ENCODE results near the gene ZNF33B.

Gene ZNF33B

GRCh38 chr10:42650374-42650773, 12.0 kb upstream of the ZNF33B start:
- H3K9me3 ChIP-seq: no peaks in the 10 kb centered on the region
- TF ChIP-seq, protein P1, sequence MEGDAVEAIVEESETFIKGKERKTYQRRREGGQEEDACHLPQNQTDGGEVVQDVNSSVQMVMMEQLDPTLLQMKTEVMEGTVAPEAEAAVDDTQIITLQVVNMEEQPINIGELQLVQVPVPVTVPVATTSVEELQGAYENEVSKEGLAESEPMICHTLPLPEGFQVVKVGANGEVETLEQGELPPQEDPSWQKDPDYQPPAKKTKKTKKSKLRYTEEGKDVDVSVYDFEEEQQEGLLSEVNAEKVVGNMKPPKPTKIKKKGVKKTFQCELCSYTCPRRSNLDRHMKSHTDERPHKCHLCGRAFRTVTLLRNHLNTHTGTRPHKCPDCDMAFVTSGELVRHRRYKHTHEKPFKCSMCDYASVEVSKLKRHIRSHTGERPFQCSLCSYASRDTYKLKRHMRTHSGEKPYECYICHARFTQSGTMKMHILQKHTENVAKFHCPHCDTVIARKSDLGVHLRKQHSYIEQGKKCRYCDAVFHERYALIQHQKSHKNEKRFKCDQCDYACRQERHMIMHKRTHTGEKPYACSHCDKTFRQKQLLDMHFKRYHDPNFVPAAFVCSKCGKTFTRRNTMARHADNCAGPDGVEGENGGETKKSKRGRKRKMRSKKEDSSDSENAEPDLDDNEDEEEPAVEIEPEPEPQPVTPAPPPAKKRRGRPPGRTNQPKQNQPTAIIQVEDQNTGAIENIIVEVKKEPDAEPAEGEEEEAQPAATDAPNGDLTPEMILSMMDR (IDR thresholded peaks at IDR 0.05): no peak
- H3K4me3 ChIP-seq (ENCODE audit: low read depth in 1 of 2, low read length in 1 of 2): no peak overlapping the region
- no peak overlapping the region for H3K27ac ChIP-seq
- H3K4me1 ChIP-seq (ENCODE audit: control insufficient read depth in 1 of 2, insufficient read depth in 1 of 2, low read depth in 1 of 2, low read length in 1 of 2): no peaks in the 10 kb centered on the region
- no peaks in the 10 kb centered on the region for H3K36me3 ChIP-seq
- no peaks in the 10 kb centered on the region for H3K27me3 ChIP-seq

GRCh38 chr10:42648512-42648911, 10.1 kb upstream of the ZNF33B start:
- no peaks in the 10 kb centered on the region for H3K27me3 ChIP-seq
- TF ChIP-seq, protein P1 (IDR thresholded peaks at IDR 0.05): no peak
- no peaks in the 10 kb centered on the region for H3K9me3 ChIP-seq
- H3K4me1 ChIP-seq (ENCODE audit: control insufficient read depth in 1 of 2, insufficient read depth in 1 of 2, low read depth in 1 of 2, low read length in 1 of 2): no peaks in the 10 kb centered on the region
- no peak overlapping the region for H3K27ac ChIP-seq
- no peak overlapping the region for H3K4me3 ChIP-seq (ENCODE audit: low read depth in 1 of 2, low read length in 1 of 2)
- H3K36me3 ChIP-seq: no peaks in the 10 kb centered on the region

- H3K4me1 ChIP-seq (ENCODE audit: control insufficient read depth in 1 of 2, insufficient read depth in 1 of 2, low read depth in 1 of 2, low read length in 1 of 2): no peaks in the 10 kb centered on the region
- TF ChIP-seq, protein P1 (IDR thresholded peaks at IDR 0.05): no peak
- H3K4me3 ChIP-seq (ENCODE audit: low read depth in 1 of 2, low read length in 1 of 2): no peak overlapping the region
- no peak overlapping the region for H3K27ac ChIP-seq
- H3K9me3 ChIP-seq: no peaks in the 10 kb centered on the region
- H3K36me3 ChIP-seq: no peaks in the 10 kb centered on the region
- H3K27me3 ChIP-seq: no peaks in the 10 kb centered on the region
Measured at GRCh38 chr10:42646687-42647640, 8.6 kb upstream of the ZNF33B start.

GRCh38 chr10:42646214-42646613, 7.8 kb upstream of the ZNF33B start:
- H3K27me3 ChIP-seq: no peaks in the 10 kb centered on the region
- no peaks in the 10 kb centered on the region for H3K9me3 ChIP-seq
- H3K27ac ChIP-seq: no peak overlapping the region
- TF ChIP-seq, protein P1 (IDR thresholded peaks at IDR 0.05): no peak
- H3K4me3 ChIP-seq (ENCODE audit: low read depth in 1 of 2, low read length in 1 of 2): no peak overlapping the region
- no peaks in the 10 kb centered on the region for H3K36me3 ChIP-seq
- no peaks in the 10 kb centered on the region for H3K4me1 ChIP-seq (ENCODE audit: control insufficient read depth in 1 of 2, insufficient read depth in 1 of 2, low read depth in 1 of 2, low read length in 1 of 2)

GRCh38 chr10:42645516-42645915, 7.1 kb upstream of the ZNF33B start:
- no peaks in the 10 kb centered on the region for H3K9me3 ChIP-seq
- TF ChIP-seq, protein P1 (IDR thresholded peaks at IDR 0.05): no peak
- no peak overlapping the region for H3K4me3 ChIP-seq (ENCODE audit: low read depth in 1 of 2, low read length in 1 of 2)
- H3K27ac ChIP-seq: no peak overlapping the region
- H3K36me3 ChIP-seq: no peaks in the 10 kb centered on the region
- H3K27me3 ChIP-seq: no peaks in the 10 kb centered on the region
- no peaks in the 10 kb centered on the region for H3K4me1 ChIP-seq (ENCODE audit: control insufficient read depth in 1 of 2, insufficient read depth in 1 of 2, low read depth in 1 of 2, low read length in 1 of 2)
